GM21619 (cell line): Measurements from ENCODE around the gene PLCG1.
A peak's percentile ranks its signal among the peaks of the same experiment; 100 is the strongest.

Experiments used
- ATAC-seq: cut with Tn5 transposase; IDR thresholded peaks from one replicate; pipeline ENCODE4 v1.9.1; 2021; ENCODE audit not compliant: unreplicated experiment

The PLCG1 gene

DNA sequence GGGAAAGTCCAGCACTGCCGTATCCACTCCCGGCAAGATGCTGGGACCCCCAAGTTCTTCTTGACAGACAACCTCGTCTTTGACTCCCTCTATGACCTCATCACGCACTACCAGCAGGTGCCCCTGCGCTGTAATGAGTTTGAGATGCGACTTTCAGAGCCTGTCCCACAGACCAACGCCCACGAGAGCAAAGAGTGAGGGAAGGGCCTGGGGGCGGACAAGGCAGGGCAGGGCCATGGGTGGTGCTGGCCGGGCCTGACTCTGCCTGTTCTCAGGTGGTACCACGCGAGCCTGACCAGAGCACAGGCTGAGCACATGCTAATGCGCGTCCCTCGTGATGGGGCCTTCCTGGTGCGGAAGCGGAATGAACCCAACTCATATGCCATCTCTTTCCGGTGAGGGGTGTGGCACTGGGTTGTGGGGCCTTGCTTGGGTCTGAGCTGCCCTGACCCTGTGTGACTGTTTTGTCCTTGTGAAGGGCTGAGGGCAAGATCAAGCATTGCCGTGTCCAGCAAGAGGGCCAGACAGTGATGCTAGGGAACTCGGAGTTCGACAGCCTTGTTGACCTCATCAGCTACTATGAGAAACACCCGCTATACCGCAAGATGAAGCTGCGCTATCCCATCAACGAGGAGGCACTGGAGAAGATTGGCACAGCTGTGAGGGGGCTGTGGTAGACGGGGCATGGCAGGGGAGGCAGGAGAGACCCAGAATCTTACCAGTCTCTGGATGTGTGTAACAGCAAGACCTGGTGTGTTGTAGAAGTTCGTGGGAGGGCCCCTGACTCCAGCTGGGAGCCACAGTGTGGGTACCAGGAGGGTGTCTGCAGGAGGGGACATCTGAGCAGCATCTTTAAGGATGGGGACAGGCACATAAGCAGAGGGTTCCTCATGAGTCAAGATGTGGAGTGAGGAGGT lies 29.1 kb downstream of the PLCG1 start:
- ATAC-seq: no peak

DNA sequence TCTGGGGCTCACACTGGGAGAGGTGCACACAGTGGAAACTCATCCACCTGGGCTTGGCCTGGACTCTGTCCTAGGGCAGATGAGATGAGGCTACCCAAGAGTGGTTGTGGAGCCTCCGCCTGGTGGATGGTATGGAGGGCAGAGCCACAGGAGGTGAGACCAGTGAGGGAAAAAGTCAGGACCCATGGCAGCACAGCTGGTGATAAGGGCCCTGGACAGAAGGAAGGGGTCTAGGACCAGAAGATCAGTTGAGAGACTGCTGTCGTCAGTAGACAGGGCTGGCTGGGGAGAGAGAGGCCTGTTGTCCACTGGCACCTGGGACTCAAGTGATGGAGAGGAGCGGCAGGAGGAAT lies 29.8 kb downstream of the PLCG1 start:
- ATAC-seq: no peak

DNA sequence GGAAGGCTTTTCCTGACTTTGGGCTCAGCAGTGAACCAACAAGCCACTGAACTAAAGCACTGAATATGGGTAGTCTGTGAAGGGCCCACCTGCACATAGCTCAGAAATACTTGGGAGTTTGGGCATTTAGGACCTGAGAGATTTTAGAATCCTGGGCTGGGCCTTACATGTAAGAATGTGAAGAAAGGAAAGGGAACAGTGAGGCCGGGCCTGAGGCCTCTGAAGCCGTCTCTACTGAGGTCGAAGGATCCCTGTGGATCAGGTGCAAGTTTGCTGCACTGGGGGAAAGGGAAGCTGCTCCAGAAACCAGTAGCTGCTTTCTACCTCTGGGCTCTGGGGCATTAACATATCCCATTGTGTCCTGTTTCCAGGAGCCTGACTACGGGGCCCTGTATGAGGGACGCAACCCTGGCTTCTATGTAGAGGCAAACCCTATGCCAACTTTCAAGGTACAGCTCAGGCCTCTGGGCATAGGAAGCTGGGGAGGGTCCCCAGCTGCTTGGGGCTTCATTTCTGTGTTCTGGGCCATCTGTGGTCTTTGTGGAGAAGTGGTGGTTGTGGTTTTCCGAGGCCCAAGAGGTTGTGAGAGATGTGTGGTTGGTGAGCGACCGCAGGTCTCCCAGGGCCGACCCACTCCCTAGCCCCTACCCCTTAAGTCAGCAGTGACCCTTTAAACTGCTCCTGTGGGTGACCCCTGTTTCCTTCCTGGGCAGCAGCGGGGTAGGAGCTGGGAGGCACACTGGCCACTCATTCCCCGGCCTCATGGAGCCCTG lies 30.3 kb downstream of the PLCG1 start:
- ATAC-seq: peak; percentile 65

DNA sequence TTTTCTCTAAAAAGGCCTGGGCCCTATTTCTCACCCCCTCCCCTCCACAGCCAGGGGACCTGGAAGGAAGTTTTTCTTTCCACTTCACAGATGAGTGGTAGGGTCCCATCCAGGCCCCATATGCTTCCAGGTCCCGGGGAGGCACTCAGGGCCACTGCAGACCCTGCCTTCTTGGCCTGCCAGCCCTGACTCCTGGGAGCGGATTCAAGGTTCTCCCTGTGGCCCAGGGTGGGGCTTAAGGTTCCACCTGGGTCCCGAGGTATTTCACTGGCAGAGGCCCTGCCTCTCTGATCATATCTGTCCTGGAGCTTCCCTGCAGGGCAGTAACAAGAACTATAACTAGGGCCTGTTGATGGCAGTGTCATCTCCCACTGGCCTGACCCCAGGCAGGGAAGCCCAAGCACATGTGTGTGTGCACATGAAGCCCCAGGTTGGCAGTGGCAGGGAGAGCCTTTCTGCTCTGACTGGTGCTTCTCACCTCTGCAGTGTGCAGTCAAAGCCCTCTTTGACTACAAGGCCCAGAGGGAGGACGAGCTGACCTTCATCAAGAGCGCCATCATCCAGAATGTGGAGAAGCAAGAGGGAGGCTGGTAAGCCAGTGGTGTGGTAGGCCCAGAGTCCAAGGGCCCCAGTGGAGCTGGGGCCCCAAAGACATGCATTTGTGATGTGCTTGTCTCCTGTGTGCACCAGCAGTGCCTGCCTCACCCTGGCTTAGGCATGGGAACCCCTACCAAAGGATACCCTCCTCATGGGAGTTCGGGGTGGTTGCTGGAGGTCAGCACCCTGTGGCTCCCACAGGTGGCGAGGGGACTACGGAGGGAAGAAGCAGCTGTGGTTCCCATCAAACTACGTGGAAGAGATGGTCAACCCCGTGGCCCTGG lies 31.2 kb downstream of the PLCG1 start:
- ATAC-seq: no peak

DNA sequence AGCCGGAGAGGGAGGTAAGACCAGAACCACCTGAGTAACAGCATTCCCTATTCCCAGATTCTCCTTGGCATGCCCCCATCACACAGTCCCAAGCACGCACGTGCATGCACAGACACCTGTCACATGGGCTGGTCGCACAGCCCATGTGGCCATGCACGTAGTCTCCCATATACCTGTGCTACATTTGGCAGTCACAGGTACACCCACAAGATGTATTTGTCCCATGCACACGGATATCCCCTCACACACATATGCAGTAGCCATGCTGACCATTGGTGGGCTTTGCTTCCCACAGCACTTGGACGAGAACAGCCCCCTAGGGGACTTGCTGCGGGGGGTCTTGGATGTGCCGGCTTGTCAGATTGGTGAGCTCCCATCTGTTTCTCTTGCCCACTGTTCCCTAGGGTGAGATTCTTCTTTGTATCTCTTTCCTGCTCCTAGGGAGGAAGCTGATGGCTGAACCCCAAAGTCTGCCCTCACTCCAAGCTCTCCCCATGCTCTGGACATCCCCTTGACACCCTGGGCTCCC lies 31.9 kb downstream of the PLCG1 start:
- ATAC-seq: no peak

DNA sequence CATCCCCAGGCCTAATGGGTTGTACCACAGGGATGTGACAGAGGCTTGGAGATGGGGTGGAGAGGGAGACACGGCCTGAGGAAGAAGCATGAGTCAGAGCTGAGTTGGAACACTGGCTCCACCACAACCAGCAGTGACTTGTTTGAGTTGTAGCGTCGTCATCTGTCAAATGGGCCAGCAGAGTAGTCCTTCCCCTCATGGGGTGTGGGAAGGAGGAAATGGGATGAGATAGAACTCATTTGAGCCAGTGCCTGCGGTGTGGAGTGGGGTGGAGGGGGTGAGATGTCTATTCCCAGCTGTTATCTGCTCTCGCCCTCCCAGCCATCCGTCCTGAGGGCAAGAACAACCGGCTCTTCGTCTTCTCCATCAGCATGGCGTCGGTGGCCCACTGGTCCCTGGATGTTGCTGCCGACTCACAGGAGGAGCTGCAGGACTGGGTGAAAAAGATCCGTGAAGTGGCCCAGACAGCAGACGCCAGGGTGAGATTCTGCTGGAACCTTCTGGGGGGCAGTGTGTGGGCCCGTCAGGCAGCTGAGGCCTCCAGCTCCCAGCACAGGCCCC lies 32.5 kb downstream of the PLCG1 start:
- no peak for ATAC-seq

DNA sequence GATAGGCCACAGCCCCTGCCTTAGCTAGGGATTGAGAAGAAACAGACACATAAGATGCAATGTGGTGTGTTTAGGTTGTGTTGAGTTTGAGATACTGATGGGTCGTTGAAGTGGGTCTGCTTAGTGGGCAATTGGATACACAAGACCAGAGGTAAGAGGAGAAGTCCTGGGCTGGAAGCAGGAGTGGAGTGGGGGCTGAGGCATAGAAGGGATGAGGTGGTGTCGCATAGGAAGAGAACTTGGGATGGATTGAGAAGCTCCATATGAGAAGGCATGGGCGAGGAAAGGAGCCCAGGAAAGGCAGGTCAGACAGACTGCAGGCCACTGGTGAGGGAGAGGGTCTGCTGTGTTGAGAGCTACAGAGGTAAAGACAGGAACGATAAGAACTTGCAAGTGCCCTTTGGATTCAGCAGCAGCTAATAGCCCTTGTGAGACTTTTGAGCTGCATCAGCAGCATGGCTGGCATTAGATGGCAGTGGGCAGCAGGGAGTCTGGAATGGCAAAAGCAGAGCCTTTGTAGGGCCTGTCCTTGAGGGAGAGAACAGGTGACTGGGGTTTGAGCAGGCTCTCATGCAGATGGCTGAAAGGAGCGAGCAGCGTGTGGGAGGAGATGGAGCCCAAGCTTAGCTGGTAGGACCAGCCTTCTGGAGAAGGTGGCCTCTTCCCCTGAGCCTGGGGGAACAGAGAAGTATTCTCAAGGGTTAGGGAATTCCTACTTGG lies 33.2 kb downstream of the PLCG1 start:
- ATAC-seq: no peak

DNA sequence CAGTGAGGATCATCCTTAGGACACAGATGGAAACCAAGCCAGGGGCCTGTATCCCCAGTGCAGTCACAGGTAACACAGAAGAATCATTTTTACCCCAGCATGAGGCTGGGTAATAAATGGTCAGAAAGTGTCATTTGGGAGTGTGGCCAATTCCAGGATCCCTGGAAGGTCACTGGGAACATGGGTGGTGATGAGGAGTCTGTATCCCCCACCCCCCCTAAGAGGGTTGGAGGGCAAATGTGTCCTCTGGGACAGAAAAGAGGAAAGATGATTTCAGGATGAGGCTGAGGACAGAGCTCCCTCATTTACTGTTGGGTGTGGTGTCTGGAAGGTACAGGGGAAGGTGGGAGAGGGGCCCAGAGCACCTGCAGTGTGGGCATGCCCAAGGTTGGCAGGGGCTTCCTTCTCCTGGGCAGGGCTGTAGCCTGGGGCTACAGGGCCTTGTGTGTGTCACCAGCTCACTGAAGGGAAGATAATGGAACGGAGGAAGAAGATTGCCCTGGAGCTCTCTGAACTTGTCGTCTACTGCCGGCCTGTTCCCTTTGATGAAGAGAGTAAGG lies 34.5 kb downstream of the PLCG1 start:
- no peak for ATAC-seq

DNA sequence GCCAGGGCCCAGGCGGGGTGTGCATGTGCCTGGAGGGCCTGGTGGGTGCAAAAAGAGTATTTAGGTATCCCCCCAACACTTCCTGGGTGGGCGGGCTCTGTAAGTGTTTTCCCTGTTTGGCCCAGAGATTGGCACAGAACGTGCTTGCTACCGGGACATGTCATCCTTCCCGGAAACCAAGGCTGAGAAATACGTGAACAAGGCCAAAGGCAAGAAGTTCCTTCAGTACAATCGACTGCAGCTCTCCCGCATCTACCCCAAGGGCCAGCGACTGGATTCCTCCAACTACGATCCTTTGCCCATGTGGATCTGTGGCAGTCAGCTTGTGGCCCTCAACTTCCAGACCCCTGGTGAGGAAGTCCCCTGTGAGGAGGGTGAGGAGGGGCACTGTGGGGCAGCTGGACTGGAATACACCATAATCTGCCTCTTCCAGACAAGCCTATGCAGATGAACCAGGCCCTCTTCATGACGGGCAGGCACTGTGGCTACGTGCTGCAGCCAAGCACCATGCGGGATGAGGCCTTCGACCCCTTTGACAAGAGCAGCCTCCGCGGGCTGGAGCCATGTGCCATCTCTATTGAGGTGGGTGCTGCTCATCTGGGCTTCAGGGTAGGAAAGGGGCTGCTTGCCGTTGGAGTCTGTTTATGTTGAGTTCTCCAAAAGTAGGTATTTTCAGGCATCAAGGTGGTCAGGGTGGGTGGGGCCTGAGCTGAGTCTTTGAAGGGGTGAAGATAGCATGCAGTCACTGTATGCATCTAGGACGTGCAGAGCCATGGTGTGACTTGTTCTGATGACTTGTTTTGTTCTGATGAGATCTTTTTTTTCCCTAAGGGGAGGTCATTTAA lies 35.2 kb downstream of the PLCG1 start:
- ATAC-seq: no peak

DNA sequence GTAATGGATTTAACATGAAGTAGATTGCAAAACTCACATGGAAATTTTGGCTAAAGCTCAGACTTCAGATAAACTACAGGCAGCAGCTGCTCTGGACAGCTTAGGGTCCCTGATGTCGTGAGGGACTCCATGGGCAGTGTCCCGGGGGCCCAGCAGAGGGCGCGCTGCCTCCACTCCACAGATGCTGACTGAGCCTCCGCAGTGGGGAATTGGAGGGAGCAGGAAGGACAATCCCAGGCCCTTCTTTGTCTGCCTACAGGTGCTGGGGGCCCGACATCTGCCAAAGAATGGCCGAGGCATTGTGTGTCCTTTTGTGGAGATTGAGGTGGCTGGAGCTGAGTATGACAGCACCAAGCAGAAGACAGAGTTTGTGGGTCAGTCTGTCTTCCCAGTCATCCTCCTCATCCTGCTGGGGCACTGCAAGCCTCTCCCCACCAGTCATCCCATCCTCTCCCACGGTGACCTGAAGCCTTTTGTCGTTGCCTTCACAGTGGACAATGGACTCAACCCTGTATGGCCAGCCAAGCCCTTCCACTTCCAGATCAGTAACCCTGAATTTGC lies 35.9 kb downstream of the PLCG1 start:
- no peak for ATAC-seq

DNA sequence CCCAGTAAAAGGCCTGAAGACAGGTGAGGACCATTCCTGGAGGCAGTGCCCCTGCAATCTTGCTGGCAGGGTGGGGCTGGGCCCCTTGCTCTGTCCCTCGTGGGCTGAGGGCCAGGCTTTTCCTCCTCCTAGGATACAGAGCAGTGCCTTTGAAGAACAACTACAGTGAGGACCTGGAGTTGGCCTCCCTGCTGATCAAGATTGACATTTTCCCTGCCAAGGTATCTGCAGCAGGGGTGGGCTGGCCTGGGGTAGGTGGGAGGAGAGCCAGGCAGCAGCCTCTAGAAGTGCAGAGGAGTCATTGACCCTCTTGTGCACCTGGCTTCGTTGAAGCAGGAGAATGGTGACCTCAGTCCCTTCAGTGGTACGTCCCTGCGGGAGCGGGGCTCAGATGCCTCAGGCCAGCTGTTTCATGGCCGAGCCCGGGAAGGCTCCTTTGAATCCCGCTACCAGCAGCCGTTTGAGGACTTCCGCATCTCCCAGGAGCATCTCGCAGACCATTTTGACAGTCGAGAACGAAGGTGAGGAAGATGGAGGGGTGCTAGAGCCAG lies 36.5 kb downstream of the PLCG1 start:
- no peak for ATAC-seq

DNA sequence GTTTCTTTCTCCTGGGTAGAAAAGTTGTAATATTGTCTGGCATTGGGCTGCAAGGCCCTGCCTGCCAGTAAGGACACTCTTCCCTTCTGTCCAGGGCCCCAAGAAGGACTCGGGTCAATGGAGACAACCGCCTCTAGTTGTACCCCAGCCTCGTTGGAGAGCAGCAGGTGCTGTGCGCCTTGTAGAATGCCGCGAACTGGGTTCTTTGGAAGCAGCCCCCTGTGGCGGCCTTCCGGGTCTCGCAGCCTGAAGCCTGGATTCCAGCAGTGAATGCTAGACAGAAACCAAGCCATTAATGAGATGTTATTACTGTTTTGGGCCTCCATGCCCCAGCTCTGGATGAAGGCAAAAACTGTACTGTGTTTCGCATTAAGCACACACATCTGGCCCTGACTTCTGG lies 37.0 kb downstream of the PLCG1 start:
- ATAC-seq: no peak

DNA sequence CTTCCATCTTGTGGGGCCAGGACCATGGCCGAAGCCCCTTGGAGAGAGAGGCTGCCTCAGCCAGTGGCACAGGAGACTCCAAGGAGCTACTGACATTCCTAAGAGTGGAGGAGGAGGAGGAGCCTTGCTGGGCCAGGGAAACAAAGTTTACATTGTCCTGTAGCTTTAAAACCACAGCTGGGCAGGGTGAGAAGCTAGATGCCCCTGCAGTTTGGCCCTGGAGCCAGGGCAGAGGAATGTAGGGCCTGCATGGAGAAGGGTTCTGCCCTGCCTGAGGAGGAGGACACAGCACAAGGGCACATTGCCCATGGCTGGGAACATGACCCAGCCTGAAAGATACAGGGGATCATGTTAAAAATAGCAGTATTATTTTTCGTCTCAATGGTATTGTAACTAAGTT lies 37.4 kb downstream of the PLCG1 start:
- ATAC-seq: no peak

DNA sequence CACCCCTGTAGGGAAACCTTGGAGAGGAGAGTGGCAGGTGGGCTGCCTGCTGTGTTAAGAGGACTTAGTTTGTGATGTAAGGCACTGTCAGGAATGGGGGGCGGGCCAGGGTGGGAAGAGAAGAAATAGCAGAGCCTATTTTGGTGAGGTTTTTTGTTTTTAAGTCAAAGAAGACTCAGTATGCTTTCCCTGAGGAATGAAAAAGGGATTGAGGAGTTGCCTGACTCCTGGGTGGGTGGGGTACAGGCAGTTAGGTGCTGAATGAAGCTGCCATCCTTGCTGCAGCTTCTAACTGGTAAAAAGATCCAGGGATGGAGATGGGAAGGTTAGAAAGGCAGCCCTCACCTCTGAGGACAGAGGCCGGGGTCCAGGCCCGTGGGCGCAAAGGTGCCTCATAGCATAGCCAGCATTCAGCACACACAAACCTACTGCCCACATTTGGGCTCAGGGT lies 37.9 kb downstream of the PLCG1 start:
- ATAC-seq: no peak

DNA sequence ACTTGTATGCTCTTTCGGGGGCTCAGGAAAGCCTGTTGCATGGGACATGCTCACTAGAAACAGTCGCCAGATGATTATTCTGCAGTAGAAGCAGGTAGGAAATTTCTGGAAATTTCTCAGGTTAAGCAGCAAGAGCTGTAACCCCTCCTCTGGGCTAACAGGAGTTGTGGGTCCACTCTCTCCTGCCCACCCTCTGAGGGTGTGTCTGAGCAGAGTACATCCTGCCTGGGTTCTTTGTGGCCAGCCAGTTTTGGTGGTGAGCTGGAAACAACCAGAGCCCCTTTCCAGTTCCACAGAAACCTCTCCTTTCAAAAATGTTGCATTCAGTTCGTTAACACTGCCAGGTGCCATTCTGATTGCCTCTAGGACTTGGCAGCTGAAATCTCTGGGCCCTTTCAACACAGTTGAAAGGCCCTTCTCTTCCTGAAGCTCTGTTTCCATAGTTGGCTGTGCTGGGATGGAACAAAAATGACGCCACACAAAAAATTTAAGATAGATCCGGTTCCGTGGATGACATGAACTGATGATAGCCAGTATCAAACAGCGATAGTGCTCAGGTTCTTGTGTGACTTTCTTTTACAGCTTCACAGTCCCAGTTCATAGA lies 38.5 kb downstream of the PLCG1 start:
- no peak for ATAC-seq

DNA sequence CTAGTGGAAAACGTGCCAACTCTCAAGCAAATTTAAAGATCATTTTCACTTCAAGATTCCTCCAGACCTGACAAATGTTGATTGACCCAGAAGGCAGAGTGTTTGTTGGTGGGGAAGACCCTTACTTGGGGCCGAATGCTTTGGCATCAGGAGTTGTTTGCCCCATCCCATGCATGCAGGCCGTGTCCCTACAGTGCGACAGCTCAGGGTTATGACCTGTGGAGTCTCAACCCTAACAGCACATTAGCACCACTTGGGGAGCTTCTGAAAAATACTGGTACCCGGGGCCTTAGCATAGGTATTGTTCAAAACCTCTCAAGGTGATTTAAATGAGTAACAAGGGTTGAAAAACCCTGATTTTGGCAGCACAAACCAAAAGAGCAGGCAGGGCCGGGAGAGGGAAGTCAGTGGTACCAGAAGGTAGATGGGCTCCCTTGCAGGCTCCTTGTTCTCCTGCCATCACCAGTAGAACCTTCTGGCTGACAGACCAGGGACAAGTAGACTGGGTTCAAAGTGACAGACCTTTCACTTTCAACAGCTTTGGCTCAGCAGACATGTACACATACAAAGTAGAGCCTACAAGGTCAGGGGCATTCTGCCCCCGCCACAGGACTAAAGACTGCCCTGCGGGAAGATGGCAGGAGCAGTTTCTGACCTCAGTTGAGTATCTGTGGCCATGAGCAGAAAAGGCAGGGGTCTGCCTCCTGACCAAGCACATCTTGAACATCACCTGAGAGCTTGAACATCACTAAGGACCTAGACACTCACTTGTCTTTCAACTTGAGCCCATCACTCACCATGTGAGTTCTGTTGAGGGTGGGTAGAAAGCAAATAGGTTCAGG lies 39.6 kb downstream of the PLCG1 start:
- no peak for ATAC-seq

DNA sequence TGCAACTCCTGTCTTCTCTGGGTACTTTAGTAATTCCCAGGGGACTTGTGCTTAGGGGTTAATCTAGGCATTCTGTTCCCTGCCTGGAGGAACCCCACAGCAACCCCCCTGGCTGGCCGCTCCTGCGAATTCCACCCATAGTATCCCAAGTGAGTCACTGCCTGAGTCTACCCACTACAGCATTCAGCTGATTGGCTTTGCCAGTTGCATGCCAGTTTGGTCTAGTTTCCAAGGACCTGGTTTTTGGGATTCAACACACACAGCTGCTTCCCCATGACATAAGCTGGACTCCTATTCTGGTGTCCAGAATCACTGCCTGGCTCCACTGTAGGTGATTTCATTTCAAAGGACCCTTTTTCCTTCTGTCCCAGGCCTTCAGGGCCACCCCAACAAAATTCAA lies 40.3 kb downstream of the PLCG1 start:
- no peak for ATAC-seq
